Ramos (cell line): ENCODE results near the gene CNTN6.

Experiments
- in situ Hi-C: fragments of 300-500 bp; cut with MboI; formaldehyde crosslinking; loops from one replicate; pipeline ENCODE4 v1.14.3; 2022; ENCODE audit warnings: low sequenced_read_pairs; ENCODE audit not compliant: unreplicated experiment

The CNTN6 gene

GRCh38 chr3:1171320-1171719, 78.5 kb downstream of the CNTN6 start:
- in situ Hi-C loops, result no loop called here

GRCh38 chr3:1172644-1173043, 79.8 kb downstream of the CNTN6 start:
- in situ Hi-C loops, result no loop called here

GRCh38 chr3:1179146-1179545, 86.3 kb downstream of the CNTN6 start:
- in situ Hi-C loops, result no loop called here

GRCh38 chr3:1183320-1184048, 90.7 kb downstream of the CNTN6 start:
- in situ Hi-C loops, result no loop called here

GRCh38 chr3:1190569-1190968, 97.7 kb downstream of the CNTN6 start:
- in situ Hi-C loops, result no loop called here

- in situ Hi-C loops, result no loop called here
Observed at GRCh38 chr3:1191026-1191425, 98.2 kb downstream of the CNTN6 start.

GRCh38 chr3:1195947-1196346, 103.1 kb downstream of the CNTN6 start:
- in situ Hi-C loops, result no loop called here

GRCh38 chr3:1197051-1197450, 104.2 kb downstream of the CNTN6 start:
- in situ Hi-C loops, result no loop called here

- in situ Hi-C loops, result no loop called here
Observed at GRCh38 chr3:1200371-1200770, 107.5 kb downstream of the CNTN6 start.

- in situ Hi-C loops, result no loop called here
Observed at GRCh38 chr3:1207904-1208303, 115.1 kb downstream of the CNTN6 start.

GRCh38 chr3:1214933-1215332, 122.1 kb downstream of the CNTN6 start:
- in situ Hi-C loops, result no loop called here

GRCh38 chr3:1216856-1217255, 124.0 kb downstream of the CNTN6 start:
- in situ Hi-C loops, result no loop called here

GRCh38 chr3:1227111-1227510, 134.3 kb downstream of the CNTN6 start:
- in situ Hi-C loops, result no loop called here

GRCh38 chr3:1228289-1228688, 135.5 kb downstream of the CNTN6 start:
- in situ Hi-C loops, result no loop called here

GRCh38 chr3:1230920-1231319, 138.1 kb downstream of the CNTN6 start:
- in situ Hi-C loops, result no loop called here

GRCh38 chr3:1232276-1232675, 139.5 kb downstream of the CNTN6 start:
- in situ Hi-C loops, result no loop called here

- in situ Hi-C loops, result no loop called here
Observed at GRCh38 chr3:1235526-1236120, 142.8 kb downstream of the CNTN6 start.

- in situ Hi-C loops, result no loop called here
Observed at GRCh38 chr3:1251282-1252060, 158.6 kb downstream of the CNTN6 start.

GRCh38 chr3:1252061-1252430, 159.2 kb downstream of the CNTN6 start:
- in situ Hi-C loops, result no loop called here

GRCh38 chr3:1262246-1262645, 169.4 kb downstream of the CNTN6 start:
- in situ Hi-C loops, result no loop called here

- in situ Hi-C loops, result no loop called here
Observed at GRCh38 chr3:1263121-1263520, 170.3 kb downstream of the CNTN6 start.
